Epithelial cell of proximal tubule (primary cell): ENCODE data around the gene EIF2B5. TPM values are rescaled to one million over a fixed set of nuclear protein-coding genes. Genes with fewer than 3 reads are reported as not detected.

Experiments
- DNase-seq: peaks from one replicate; pipeline ENCODE4 v3.0.0-alpha.2; 2011; ENCODE audit warnings: low read depth
- H3K4me3 ChIP-seq: 2 replicates; pipeline ENCODE4 v1.5.1; 2011; ENCODE audit warnings: low read depth, mild to moderate bottlenecking, low read length
- CTCF ChIP-seq: conservative IDR thresholded peaks from 2 replicates; pipeline ENCODE4 v1.5.1; 2012; ENCODE audit warnings: low read depth, mild to moderate bottlenecking, low read length
- total RNA-seq: library from RNA; depleted of rRNA; stranded (reverse); fragments of >200 nt; gene quantifications from 2 replicates; pipeline ENCODE4 v1.2.3, GENCODE V29; 2015

The EIF2B5 gene
- total RNA-seq, 1 donor from 2014 or later = 26.3 TPM

DNA sequence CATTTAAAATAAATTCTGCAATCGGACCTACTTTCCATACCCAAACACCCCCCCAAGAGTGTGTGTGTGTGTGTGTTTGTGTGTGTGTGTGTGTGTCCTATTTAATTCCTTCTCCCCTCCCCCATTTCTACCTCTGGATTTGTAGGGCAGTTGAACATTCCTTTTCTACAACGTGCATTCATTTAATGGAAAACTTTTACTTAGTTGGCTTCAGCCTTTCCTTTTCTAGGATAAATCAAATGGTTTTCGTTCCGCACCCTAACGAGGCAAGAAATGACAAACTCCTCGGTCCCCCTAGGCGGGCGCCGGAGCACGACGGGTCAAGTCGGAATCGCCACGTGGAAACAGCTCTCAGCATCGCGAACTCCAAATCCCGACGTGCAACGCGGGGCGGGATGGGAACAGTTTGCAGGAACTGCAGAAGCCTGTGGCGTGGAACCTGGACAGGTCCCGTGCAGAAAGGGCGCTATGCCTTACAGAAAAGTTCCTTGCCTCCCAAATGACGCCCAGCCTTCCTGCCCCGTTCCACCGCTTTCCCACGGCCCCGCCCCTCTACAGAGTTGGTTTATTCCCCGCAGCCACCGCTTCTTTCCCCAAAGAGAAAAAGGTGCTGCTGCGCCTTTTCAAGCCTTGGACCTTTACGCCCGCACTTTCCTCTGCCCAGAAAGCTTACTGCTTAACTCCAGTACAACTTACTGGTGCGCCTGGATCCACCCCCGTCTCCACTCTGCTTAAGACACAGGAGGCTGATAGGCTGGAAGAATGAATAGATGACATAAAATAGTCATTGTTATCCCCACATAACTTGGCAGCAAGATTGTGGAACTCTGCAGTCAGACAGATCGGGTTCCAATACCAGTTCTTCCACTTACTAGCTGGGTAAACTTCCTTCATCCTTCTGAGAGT lies 1.1 kb upstream of the EIF2B5 start:
- H3K4me3 ChIP-seq = peak overlapping the region; percentile 100
- no peak for DNase-seq
- TF ChIP-seq CTCF = no peak

DNA sequence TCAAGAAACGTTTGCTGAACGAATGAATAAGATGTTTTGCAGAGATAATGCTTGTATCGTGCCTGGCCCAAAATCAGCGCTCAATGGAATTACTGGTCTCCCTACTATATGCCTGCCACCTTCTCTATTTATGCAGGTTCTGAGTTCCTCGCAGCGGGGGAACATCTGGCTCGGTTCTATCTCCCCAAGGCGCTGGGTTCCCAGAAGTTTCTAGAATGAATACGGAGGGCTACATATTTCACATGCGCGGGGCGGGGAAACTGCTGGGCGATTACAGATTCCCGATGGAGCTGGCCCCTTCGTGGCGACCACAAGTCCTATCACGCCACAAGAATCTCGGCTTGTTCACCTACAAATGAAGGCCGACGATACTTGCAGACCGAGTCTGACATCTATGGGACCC lies 411 bp upstream of the EIF2B5 start:
- peak overlapping the region; percentile 100 for H3K4me3 ChIP-seq
- no peak for TF ChIP-seq CTCF
- no peak for DNase-seq

GRCh38 chr3:184135911-184136260 lies 728 bp downstream of the EIF2B5 start:
- no peak for DNase-seq
- peak overlapping the region; percentile 100 for H3K4me3 ChIP-seq
- no peak for TF ChIP-seq CTCF

GRCh38 chr3:184140436-184140835 lies 5.3 kb downstream of the EIF2B5 start:
- no peak for DNase-seq
- no peak for TF ChIP-seq CTCF
- H3K4me3 ChIP-seq = no peak overlapping the region

GRCh38 chr3:184142199-184142598 lies 7.0 kb downstream of the EIF2B5 start:
- no peak for DNase-seq
- no peak overlapping the region for H3K4me3 ChIP-seq
- TF ChIP-seq CTCF = no peak

GRCh38 chr3:184143327-184143726 lies 8.2 kb downstream of the EIF2B5 start:
- no peak overlapping the region for H3K4me3 ChIP-seq
- TF ChIP-seq CTCF = no peak
- no peak for DNase-seq

DNA sequence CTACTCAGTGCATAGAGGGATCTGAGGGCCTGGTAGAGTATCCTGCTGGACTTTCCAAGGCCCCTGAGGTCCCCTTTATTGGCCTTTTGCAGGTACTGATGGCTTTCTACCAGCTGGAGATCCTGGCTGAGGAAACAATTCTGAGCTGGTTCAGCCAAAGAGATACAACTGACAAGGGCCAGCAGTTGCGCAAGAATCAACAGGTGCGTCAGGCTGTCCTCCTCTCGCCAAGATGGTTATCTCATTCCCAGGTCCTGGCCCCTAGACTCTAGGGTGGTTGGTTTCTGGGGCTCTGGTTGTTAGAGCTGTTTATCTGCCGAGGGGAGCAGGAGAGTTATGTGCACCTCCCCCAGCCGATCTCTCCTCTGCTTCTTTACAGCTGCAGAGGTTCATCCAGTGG lies 9.3 kb downstream of the EIF2B5 start:
- DNase-seq = no peak
- H3K4me3 ChIP-seq = no peak overlapping the region
- no peak for TF ChIP-seq CTCF
